DOHH2 (cell line): ENCODE measurements around the gene NOM1.

Experiments
- H3F3A ChIP-seq: fragments of 200-600 bp; sonication (generic), shearing (Covaris generic); 2 replicates; pipeline ENCODE4 v1.6.0; 2016; ENCODE audit warnings: antibody characterized with exemption, mild to moderate bottlenecking; ENCODE audit not compliant: control insufficient read depth, insufficient read depth
- H3K27ac ChIP-seq: fragments of 200-600 bp; sonication (generic); 2 replicates; pipeline ENCODE4 v1.5.1; 2014; ENCODE audit warnings: low read depth, mild to moderate bottlenecking, low read length, moderate library complexity
- H3K27me3 ChIP-seq: fragments of 200-600 bp; sonication (generic); 2 replicates; pipeline ENCODE4 v1.6.1; 2014; ENCODE audit warnings: mild to moderate bottlenecking, low read length, mixed read lengths; ENCODE audit not compliant: control insufficient read depth
- H3K36me3 ChIP-seq: fragments of 200-600 bp; sonication (generic); 2 replicates; pipeline ENCODE4 v1.6.1; 2014; ENCODE audit warnings: mild to moderate bottlenecking, low read length, moderate library complexity, mixed read lengths; ENCODE audit not compliant: control insufficient read depth
- H3K4me1 ChIP-seq: fragments of 200-600 bp; sonication (generic); 2 replicates; pipeline ENCODE4 v1.6.1; 2014; ENCODE audit warnings: mild to moderate bottlenecking, low read length, mixed read lengths; ENCODE audit not compliant: control insufficient read depth
- H3K4me2 ChIP-seq: fragments of 200-600 bp; sonication (generic); 2 replicates; pipeline ENCODE4 v1.6.0; 2014; ENCODE audit warnings: mild to moderate bottlenecking, low read length, moderate library complexity
- H3K4me3 ChIP-seq: fragments of 200-600 bp; sonication (generic); 2 replicates; pipeline ENCODE4 v1.5.1; 2014; ENCODE audit warnings: mild to moderate bottlenecking, low read length, mixed read lengths
- H3K79me2 ChIP-seq: fragments of 200-600 bp; sonication (generic); 2 replicates; pipeline ENCODE4 v1.6.1; 2014; ENCODE audit warnings: mild to moderate bottlenecking, low read length, mixed read lengths; ENCODE audit not compliant: control insufficient read depth
- H3K9me2 ChIP-seq: fragments of 200-600 bp; sonication (generic); replicated peaks from 2 replicates; pipeline ENCODE4 v1.6.1; 2014; ENCODE audit warnings: mild to moderate bottlenecking, low read length, mixed read lengths; ENCODE audit not compliant: control insufficient read depth
- H3K9me3 ChIP-seq: fragments of 200-600 bp; sonication (generic); 2 replicates; pipeline ENCODE4 v1.6.1; 2014; ENCODE audit warnings: antibody characterized with exemption, low read length, mixed read lengths; ENCODE audit not compliant: control insufficient read depth, insufficient read depth
- H4K20me1 ChIP-seq: fragments of 200-600 bp; sonication (generic); 2 replicates; pipeline ENCODE4 v1.6.0; 2014; ENCODE audit warnings: low read depth, mild to moderate bottlenecking, antibody characterized with exemption, low read length, moderate library complexity; ENCODE audit not compliant: control insufficient read depth, insufficient read depth
- CTCF ChIP-seq: fragments of 200-600 bp; sonication (generic); IDR thresholded peaks from one replicate; pipeline ENCODE4 v1.5.1; 2014; ENCODE audit warnings: antibody characterized with exemption, mild to moderate bottlenecking, low read depth, low read length; ENCODE audit not compliant: poor library complexity, severe bottlenecking
- EZH2phosphoT487 ChIP-seq: fragments of 200-600 bp; sonication (generic); IDR thresholded peaks from 2 replicates; pipeline ENCODE4 v1.6.1; 2017; ENCODE audit warnings: borderline replicate concordance, mild to moderate bottlenecking, antibody characterized with exemption, low read length, moderate library complexity, mixed read lengths

The NOM1 gene

GRCh38 chr7:156962145-156962544 lies 12.6 kb downstream of the NOM1 start:
- H3K27ac ChIP-seq: no peak overlapping the region
- peaks cover 93% of the 10 kb centered on the region for H3K36me3 ChIP-seq
- peaks cover 41% of the 10 kb centered on the region for H3K79me2 ChIP-seq
- H3F3A ChIP-seq: no peaks in the 10 kb centered on the region
- TF ChIP-seq CTCF (no peak), EZH2phosphoT487 (no peak)
- no peak overlapping the region for H3K4me2 ChIP-seq
- H3K9me2 ChIP-seq: no peaks in the 10 kb centered on the region
- H3K27me3 ChIP-seq: no peaks in the 10 kb centered on the region
- no peaks in the 10 kb centered on the region for H3K4me1 ChIP-seq
- H3K9me3 ChIP-seq: no peaks in the 10 kb centered on the region
- H3K4me3 ChIP-seq: no peak overlapping the region
- H4K20me1 ChIP-seq: peaks cover 3% of the 10 kb centered on the region; the same call in 1 of the 2 replicates

- TF ChIP-seq CTCF: no peak
- no peak for TF ChIP-seq EZH2phosphoT487
- Histone ChIP-seq H3F3A (no peaks in the 10 kb centered on the region), H3K79me2 (peaks cover 37% of the 10 kb centered on the region), H3K27me3 (no peaks in the 10 kb centered on the region), H3K27ac (no peak overlapping the region), H3K4me3 (no peak overlapping the region), H4K20me1 (peaks cover 3% of the 10 kb centered on the region; the same call in 1 of the 2 replicates), H3K4me2 (no peak overlapping the region), H3K4me1 (no peaks in the 10 kb centered on the region), H3K9me3 (no peaks in the 10 kb centered on the region), H3K36me3 (peaks cover 97% of the 10 kb centered on the region), H3K9me2 (no peaks in the 10 kb centered on the region)
Measured at GRCh38 chr7:156962897-156963296, 13.4 kb downstream of the NOM1 start.

GRCh38 chr7:156963472-156963871 lies 14.0 kb downstream of the NOM1 start:
- Histone ChIP-seq H3F3A (no peaks in the 10 kb centered on the region), H3K36me3 (peaks cover 96% of the 10 kb centered on the region), H4K20me1 (peaks cover 3% of the 10 kb centered on the region; the same call in 1 of the 2 replicates), H3K4me1 (no peaks in the 10 kb centered on the region), H3K27me3 (no peaks in the 10 kb centered on the region), H3K4me3 (no peak overlapping the region), H3K9me2 (no peaks in the 10 kb centered on the region), H3K4me2 (no peak overlapping the region), H3K79me2 (peaks cover 31% of the 10 kb centered on the region), H3K27ac (no peak overlapping the region), H3K9me3 (no peaks in the 10 kb centered on the region)
- TF ChIP-seq CTCF (no peak), EZH2phosphoT487 (no peak)
